ENCODE results near the gene CASQ1.

Gene CASQ1

DNA sequence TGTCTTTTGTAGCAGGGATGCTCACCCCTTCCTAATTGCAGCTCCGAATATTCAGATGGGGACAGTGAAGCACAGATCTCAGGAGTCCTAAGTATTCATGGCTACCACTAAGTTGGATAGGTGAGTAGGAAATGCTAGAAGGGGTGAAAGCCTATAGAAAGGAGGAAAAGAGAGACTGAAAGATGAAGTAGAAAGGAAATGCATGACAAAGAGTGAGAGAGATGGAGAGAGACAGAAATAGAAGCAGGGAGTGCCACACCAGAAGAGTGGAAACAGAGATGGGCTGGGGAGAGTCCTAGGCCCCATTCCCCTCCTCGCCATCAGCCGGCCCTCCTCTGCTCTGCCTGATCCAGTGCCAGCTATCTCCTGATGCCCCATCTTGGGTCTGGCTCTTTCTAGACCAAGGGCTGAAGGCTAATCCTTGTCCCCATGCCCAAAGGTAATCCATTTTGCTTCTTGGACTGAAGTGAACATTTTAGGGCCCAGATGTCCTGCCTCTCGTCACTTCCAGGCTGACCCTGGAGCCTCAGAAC is 16.8 kb downstream of the CASQ1 start:
- ChIA-PET CTCF (interaction anchor here (1.2 to 1.6 kb wide), 2 partner anchors 45 to 85 kb away, joined by 3 to 5 read pairs; no protein-coding TSS in a partner anchor), POLR2A (interaction anchor here (0.9 kb wide), 1 partner anchor 56 kb away, joined by 3 read pairs; the partner anchor contains the start of gene DCAF8)
- DNase-seq (ENCODE audit: extremely low spot score): no peak
- TF ChIP-seq SUZ12 (IDR thresholded peaks at IDR 0.05) (no peak), CTBP1 (IDR thresholded peaks at IDR 0.05; ENCODE audit: borderline replicate concordance) (no peak), FOXA1 (IDR thresholded peaks at IDR 0.05) (no peak), FOXM1 (IDR thresholded peaks at IDR 0.05; ENCODE audit: borderline replicate concordance) (no peak), NFRKB (IDR thresholded peaks at IDR 0.05) (no peak), HDGF (IDR thresholded peaks at IDR 0.05; ENCODE audit: borderline replicate concordance) (no peak), FOXK2 (IDR thresholded peaks at IDR 0.05) (no peak), SP1 (IDR thresholded peaks at IDR 0.05) (no peak), ARNT (IDR thresholded peaks at IDR 0.05) (no peak), ELF4 (IDR thresholded peaks at IDR 0.05) (no peak), ZNF384 (IDR thresholded peaks at IDR 0.05) (no peak), LEF1 (IDR thresholded peaks at IDR 0.05; ENCODE audit: borderline replicate concordance) (no peak), BHLHE40 (IDR thresholded peaks at IDR 0.05; ENCODE audit: borderline replicate concordance) (no peak), TARDBP (IDR thresholded peaks at IDR 0.05) (no peak), L3MBTL2 (conservative IDR thresholded peaks at IDR 0.05) (no peak)
- TF ChIP-seq, protein P1, sequence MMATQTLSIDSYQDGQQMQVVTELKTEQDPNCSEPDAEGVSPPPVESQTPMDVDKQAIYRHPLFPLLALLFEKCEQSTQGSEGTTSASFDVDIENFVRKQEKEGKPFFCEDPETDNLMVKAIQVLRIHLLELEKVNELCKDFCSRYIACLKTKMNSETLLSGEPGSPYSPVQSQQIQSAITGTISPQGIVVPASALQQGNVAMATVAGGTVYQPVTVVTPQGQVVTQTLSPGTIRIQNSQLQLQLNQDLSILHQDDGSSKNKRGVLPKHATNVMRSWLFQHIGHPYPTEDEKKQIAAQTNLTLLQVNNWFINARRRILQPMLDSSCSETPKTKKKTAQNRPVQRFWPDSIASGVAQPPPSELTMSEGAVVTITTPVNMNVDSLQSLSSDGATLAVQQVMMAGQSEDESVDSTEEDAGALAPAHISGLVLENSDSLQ (IDR thresholded peaks at IDR 0.05): no peak

DNA sequence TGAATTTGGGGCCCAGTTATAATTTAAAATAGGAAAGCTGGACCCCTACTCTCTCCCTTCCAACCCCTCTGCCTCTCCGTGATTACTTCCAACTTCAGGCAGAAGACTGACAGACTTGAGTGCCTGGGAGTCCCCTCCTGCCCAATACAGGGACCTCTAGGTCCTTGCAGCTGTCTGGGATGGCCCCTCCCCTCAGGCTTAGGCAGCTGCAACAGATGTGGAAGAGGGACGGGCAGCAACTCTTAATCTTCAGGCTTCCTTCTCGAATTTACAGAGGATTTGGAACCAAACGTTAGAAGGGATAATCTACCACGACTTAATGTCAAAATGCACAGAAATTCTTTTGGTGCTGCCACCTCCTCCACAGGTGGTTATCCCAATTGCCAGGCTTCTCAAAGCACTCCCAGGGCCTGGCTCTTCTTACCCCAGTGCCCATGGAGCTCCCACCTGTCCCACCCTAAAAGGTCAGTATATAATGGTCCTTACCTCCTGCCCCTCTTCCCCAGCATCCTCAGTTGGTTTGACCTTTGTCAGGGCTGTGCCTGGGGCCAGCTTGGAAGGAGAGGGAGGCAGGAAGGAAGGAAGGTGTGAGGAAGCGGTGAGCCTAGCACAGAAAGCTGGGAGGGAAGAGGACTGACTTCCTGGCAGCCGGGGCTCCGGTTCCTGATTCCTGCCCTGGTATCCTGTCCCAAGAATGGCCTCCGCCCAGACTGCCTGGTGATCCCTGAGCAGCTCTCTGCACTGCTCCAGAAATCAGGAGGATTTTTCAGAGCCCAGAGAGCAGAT is 17.6 kb downstream of the CASQ1 start:
- ChIA-PET CTCF (interaction anchor here (1.2 kb wide), 2 partner anchors 15 to 84 kb away, joined by 3 to 5 read pairs; no protein-coding TSS in a partner anchor), POLR2A (no interaction called here)
- TF ChIP-seq ELF4 (IDR thresholded peaks at IDR 0.05) (no peak), ARNT (IDR thresholded peaks at IDR 0.05) (no peak)
- TF ChIP-seq, protein P1 (IDR thresholded peaks at IDR 0.05): no peak
- no peak for DNase-seq (ENCODE audit: extremely low spot score)

DNA sequence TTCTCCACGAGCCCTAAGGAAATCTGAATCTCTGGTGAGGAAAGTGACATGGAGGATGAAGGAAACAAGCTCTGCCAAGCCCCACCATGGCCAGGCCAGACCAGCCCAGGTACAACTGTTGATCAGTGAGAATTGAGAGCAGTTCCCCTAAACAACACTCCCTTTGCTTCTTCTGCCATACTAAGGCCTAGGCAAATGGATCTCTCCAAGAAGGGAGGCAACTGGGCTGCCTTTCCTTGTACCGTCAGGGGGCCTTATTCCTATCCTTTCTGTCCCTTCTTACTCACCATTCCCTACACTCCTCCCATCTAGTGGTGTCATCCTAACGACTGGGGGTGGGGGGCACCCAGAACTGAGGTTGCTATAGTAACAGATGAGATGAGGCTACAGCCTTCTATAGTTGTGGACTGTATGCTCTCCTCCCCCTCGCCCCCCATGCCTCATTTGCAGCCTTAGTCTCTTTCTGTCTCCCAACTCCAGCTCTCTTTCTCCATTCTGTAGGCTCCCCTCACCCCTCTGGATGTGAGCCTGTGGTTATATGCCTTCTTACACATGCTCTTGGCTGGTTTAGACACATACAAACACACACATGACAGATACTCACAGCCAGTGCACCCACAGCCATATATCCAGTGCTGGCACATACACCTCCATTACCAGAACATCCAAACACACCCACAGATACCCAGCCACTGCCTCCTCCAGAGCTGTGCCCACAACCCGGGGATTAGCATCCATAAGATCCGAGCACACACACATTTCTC is 18.4 kb downstream of the CASQ1 start:
- DNase-seq (ENCODE audit: extremely low spot score): no peak
- ChIA-PET CTCF (interaction anchor here (1.2 kb wide), 2 partner anchors 15 to 83 kb away, joined by 3 to 5 read pairs; no protein-coding TSS in a partner anchor), POLR2A (no interaction called here)
- TF ChIP-seq SUZ12 (IDR thresholded peaks at IDR 0.05) (no peak), L3MBTL2 (conservative IDR thresholded peaks at IDR 0.05) (no peak), FOXK2 (IDR thresholded peaks at IDR 0.05) (no peak), TARDBP (IDR thresholded peaks at IDR 0.05) (no peak), HDGF (IDR thresholded peaks at IDR 0.05; ENCODE audit: borderline replicate concordance) (no peak), NFRKB (IDR thresholded peaks at IDR 0.05) (no peak), ZNF384 (IDR thresholded peaks at IDR 0.05) (no peak), ELF4 (IDR thresholded peaks at IDR 0.05) (no peak), SP1 (IDR thresholded peaks at IDR 0.05) (no peak), ARNT (IDR thresholded peaks at IDR 0.05) (no peak), FOXA1 (IDR thresholded peaks at IDR 0.05) (no peak), FOXM1 (IDR thresholded peaks at IDR 0.05; ENCODE audit: borderline replicate concordance) (no peak), BHLHE40 (IDR thresholded peaks at IDR 0.05; ENCODE audit: borderline replicate concordance) (no peak), CTBP1 (IDR thresholded peaks at IDR 0.05; ENCODE audit: borderline replicate concordance) (no peak), LEF1 (IDR thresholded peaks at IDR 0.05; ENCODE audit: borderline replicate concordance) (no peak)
- TF ChIP-seq, protein P1 (IDR thresholded peaks at IDR 0.05): no peak

DNA sequence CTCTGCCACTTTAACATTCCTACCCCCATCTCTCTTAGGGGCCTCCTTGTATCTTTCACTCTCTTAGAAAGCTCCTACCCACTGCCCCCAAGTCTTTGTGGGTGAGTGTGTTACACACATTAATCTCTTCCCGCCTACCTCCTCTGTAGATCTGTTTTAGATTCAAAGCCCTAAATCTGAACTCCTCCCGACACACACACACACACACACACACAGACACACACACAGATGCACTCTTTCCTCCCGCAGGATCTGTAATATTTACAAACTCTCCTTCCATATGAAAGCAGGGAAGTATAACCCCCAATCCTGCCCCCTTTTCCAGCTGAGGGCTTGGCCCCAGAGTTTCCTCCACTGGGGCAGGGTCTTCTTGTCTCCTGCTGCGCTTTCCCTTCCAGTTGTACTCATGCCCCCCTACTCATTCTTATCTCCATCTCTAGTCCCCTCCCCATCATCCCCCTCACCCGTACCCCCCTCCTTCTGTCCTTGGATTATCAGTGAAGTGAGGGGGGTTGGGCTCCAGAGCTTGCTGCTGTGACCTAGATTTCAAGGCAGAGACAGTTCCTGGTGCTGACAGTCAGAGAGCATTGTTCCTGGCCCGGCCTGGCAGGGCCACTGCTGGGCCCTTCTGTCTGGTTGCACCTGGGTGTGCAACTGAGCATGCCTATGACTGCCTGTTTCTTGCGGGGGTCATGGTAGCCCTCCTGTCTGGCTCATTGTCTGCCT is 19.1 kb downstream of the CASQ1 start:
- DNase-seq (ENCODE audit: extremely low spot score): no peak
- ChIA-PET POLR2A (no interaction called here), CTCF (interaction anchor here (1.2 kb wide), 1 partner anchor 16 kb away, joined by 5 read pairs; no protein-coding TSS in a partner anchor)
- no peak for TF ChIP-seq FOXA1 (IDR thresholded peaks at IDR 0.05)
- TF ChIP-seq TARDBP (IDR thresholded peaks at IDR 0.05): no peak
- TF ChIP-seq ARNT (IDR thresholded peaks at IDR 0.05): no peak
- no peak for TF ChIP-seq CTBP1 (IDR thresholded peaks at IDR 0.05; ENCODE audit: borderline replicate concordance)
- no peak for TF ChIP-seq SP1 (IDR thresholded peaks at IDR 0.05)
- TF ChIP-seq SUZ12 (IDR thresholded peaks at IDR 0.05): no peak
- no peak for TF ChIP-seq ZNF384 (IDR thresholded peaks at IDR 0.05)
- TF ChIP-seq ELF4 (IDR thresholded peaks at IDR 0.05): no peak
- TF ChIP-seq BHLHE40 (IDR thresholded peaks at IDR 0.05; ENCODE audit: borderline replicate concordance): no peak
- no peak for TF ChIP-seq L3MBTL2 (conservative IDR thresholded peaks at IDR 0.05)
- TF ChIP-seq HDGF (IDR thresholded peaks at IDR 0.05; ENCODE audit: borderline replicate concordance): no peak
- no peak for TF ChIP-seq LEF1 (IDR thresholded peaks at IDR 0.05; ENCODE audit: borderline replicate concordance)
- TF ChIP-seq FOXK2 (IDR thresholded peaks at IDR 0.05): no peak
- TF ChIP-seq, protein P1 (IDR thresholded peaks at IDR 0.05): no peak
- no peak for TF ChIP-seq NFRKB (IDR thresholded peaks at IDR 0.05)
- TF ChIP-seq FOXM1 (IDR thresholded peaks at IDR 0.05; ENCODE audit: borderline replicate concordance): no peak

Data from HEK293T (cell line).